NT2/D1 (cell line): Measurements from ENCODE around the gene TMED8.

Experiments used
- SUZ12 ChIP-seq: IDR thresholded peaks from 2 replicates; pipeline ENCODE4 v1.6.1; 2011; ENCODE audit not compliant: insufficient read length, insufficient read depth; ENCODE audit errors: extremely low read depth
- YY1 ChIP-seq: IDR thresholded peaks from 2 replicates; pipeline ENCODE4 v1.6.1; 2011; ENCODE audit not compliant: insufficient read length, insufficient read depth
- ZNF274 ChIP-seq: IDR thresholded peaks from 2 replicates; pipeline ENCODE4 v1.6.1; 2011; ENCODE audit warnings: mild to moderate bottlenecking, low read depth, low read length

- TF ChIP-seq YY1 (no peak), ZNF274 (no peak), SUZ12 (no peak)
Observed at GRCh38 chr14:77314043-77314442, 62.9 kb downstream of the TMED8 start.
